ENCODE measurements around the gene ADAMTS18.
"Not testable (repeated sequence)": the region's sequence is repeated elsewhere in the genome, so short reads cannot be mapped to it uniquely, and the experiment has no call there.

The ADAMTS18 gene

GRCh38 chr16:77322757-77323156, 112.1 kb downstream of the ADAMTS18 start:
- no peak for DNase-seq

- DNase-seq, result no peak
Measured at GRCh38 chr16:77317059-77317458, 117.8 kb downstream of the ADAMTS18 start.

DNA sequence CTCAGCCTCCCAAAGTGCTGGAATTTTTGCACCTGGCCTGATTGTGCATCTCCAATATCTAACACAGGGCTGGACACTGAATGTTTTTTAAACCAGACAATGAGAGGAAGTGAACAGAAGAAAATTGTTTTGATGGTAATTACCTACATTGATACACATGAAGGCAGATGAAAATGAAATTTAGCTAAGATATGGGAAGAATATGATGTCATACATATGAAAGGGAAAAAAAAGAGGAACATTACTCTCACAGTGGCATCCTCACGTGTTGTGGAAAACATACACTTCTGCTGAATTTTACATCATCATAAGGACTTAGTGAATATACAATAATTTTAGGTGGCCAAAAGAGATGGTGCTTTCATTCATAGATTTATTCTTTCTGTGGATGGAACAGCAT, 124.0 kb downstream of the ADAMTS18 start:
- DNase-seq, result no peak

- no peak for DNase-seq
Measured at GRCh38 chr16:77308163-77308561, 126.7 kb downstream of the ADAMTS18 start.

- DNase-seq, result no peak
Measured at GRCh38 chr16:77307426-77308162, 127.2 kb downstream of the ADAMTS18 start.

DNA sequence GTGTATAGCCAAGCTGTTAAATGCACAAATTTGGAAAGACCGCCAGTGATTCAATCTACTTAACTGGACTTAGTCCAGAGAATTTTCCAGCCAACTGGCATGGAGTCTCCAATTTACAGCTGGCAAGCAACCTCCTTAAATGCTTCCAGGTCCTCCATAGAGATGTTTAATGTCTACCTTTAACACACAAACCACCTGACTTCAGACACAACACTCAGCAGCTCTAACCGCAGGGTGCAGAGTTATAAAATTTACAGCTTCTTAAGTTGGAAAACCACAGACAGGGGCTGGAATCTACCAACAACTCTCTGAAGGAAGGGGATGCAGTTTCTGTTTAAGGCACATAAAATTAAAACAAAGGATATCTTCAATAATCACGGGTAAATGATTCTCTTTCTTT, 128.8 kb downstream of the ADAMTS18 start:
- no peak for DNase-seq

DNA sequence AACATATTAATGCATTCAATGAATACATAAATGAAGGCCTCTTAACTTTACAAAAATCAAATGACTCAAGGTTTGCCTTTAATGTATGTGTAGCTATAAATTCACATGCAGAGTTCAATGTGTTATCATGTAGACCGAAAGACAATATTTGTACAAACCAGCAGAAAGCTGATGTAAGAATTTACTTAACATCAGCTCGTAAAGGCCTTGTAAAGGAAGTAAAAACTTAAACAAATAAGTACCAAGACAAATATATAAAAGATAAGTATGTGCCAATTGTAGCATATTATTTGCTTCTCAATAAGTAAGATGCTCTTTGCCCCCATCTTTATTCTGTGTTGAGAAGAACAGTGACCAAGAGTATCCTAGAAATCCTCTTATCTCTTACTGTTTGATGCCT, 130.0 kb downstream of the ADAMTS18 start:
- DNase-seq, result no peak

DNA sequence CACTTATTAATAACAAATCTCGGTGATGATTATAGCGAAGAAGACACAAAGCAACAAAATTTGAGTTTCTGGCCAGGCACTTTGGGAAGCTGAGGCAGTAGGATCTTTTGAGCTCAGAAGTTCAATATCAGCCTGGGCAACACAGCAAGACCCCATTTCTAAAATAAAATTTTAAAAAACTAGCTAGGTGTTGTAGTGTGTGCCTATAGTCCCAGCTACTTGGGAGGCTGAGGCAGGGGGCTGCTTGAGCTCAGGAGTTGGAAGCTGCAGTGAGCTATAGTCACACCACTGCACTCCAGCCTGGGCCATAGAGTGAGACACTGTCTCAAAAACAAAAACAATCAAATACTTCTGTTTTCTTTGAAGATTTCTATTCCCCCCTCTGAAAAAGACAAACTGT, 130.7 kb downstream of the ADAMTS18 start:
- no peak for DNase-seq

DNA sequence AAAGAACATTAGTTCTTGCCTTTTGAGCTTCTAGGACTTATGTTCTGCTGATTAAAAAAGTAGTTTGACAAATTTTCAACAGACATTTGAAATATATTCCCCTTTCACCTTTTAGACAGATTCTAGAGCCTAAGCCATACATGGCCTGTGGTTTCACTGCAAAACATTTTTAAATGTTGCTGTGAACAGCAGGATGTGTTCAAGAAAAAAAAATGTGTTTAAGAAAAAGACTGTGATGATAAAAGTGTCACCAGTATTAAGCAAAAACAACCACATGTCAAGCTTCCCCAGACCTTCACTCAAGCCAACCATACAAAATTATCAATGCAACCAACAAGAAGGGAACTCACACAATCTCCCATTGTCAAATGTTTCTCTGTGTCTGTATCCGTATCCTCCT, 132.2 kb downstream of the ADAMTS18 start:
- DNase-seq, result no peak

DNA sequence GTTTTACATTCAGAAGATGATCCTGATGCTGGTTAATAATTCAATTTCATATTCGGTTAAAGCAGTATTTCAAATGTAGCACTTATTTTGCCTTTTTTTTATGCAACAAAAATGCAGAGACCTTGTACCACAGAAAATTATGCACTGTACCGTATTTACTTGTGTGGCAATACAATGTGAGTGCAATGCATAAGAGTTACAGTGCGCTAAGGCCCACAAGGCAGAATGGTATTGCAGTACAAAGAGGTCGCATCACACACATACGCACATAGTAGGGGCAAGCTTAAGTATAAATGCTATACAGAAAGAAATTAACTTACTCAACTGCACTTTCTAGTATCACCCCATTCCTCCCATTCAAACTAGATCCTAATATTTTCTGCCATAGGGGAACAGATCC, 132.6 kb downstream of the ADAMTS18 start:
- DNase-seq, result no peak

- DNase-seq, result no peak
Measured at GRCh38 chr16:77300256-77300655, 134.6 kb downstream of the ADAMTS18 start.

DNA sequence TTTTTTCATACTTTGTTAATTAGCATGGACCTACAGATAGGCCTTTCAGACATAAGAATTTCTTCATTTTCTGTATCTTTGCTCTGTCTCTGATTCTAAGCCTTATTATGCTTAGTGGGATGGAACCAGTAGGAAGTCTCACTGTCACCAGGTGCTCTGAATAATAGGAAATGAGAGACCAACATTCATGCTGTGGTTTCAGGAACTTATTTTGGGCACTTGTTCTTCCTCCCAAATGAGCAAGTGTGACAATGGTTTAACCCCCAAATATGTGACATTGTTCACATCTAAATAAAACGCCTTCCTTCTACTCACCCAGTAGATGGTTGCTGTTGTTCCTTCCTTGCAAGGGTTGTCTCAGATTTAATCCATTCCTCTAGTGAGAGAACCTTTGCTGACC, 135.4 kb downstream of the ADAMTS18 start:
- DNase-seq, result no peak

DNA sequence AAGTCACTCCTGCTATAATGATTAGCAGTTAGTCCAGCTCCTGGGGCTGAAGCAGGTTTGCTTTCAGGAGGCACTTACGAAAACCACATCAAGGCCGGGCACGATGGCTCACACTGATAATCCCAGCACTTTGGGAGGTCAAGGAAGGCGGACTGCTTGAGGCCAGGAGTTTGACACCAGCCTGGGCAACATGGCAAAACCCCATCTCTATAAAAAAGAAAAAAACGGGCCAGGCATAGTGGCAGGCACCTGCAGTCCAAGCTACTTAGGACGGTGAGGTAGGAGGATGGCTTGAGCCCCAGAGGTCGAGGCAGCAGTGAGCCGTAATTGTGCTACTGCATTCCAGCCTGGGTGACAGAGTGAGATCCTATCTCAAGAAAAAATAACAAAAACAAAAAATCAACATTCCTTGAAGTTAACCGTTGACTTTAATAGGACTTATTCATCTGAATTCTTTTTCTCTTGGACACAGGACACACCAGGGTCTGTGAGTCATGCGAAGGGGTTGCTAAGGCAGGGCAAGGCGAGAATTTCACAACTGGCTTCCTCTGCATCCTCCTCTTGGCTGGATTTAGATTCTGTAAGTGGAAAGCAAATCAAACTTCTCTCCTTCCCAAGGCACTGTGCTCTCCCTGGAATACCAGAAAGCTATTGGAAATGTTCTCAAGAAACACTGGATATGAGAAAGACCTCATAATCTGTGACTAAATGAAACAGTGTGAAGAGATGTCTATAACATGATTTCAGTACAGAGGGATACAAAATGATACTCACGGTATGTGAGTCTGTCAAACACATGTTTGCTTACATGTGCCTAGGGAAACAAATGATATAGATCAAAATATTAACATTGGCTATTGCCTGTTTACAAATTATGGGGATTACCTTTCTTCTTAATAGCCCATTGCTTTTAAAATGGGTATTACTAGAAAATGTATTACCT, 136.1 kb downstream of the ADAMTS18 start:
- DNase-seq, result no peak

DNA sequence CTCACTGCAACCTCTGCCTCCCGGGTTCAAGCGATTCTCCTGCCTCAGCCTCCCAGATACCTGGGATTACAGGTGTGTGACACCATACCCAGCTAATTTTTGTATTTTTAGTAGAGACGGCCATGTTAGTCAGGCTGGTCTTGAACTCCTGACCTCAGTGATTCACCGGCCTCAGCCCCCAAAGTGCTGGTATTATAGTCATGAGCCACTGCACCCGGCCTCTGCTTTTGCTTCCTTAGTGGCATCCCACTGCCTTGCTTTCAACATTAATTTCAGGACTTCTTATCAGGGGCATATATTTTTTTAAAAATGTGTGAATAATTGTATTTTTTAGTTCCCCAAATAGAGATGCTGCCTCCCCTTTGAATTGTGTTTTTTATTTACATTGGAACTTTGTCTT, 136.8 kb downstream of the ADAMTS18 start:
- DNase-seq, result no peak

- DNase-seq, result no peak
Measured at GRCh38 chr16:77295896-77296295, 138.9 kb downstream of the ADAMTS18 start.

- no peak for DNase-seq
Measured at GRCh38 chr16:77290451-77291115, 144.3 kb downstream of the ADAMTS18 start.

DNA sequence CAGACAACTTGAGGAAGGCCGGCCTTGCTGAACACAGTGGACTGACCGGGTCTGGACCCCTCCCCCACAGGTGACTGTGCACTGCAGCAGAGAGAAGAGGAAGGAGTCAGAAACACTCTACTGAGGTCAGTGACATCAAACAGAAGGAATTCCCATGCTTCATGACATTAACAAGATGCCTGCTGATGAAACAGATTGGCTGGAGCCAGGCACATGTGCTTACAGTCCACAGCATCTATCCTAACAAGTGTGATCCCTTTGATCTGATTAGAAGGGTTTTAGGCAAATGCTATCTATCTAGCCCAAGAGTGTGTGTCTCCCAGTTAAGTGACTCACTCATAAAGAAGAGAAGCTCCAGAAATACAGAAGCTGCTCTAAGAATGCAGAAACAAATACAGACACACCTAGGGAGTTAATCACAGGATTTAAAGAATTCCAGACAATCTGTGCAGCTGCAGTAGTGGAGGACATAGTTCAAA, 145.5 kb downstream of the ADAMTS18 start:
- DNase-seq, result no peak

GRCh38 chr16:77288222-77288621, 146.6 kb downstream of the ADAMTS18 start:
- no peak for DNase-seq

DNA sequence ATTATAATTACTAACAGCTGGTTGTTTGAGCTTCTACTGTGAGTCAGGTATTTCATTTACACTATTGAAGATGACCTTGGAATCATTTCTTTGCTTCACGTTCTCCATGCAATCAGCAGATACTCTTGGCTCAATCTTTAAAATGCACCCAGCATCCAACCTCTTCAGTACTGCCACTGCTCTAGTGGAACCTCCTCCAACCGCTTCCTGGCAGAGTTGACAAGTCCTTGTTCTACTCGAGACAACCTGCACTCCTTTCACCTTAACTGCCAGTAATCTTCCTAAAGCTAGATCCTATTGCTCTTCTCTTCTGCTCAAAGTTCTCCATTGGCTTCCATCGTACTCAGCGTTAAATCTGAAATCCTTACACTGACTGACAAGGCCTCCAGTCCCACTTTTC, 149.2 kb downstream of the ADAMTS18 start:
- DNase-seq, result no peak

GRCh38 chr16:77282345-77282744, 152.5 kb downstream of the ADAMTS18 start:
- DNase-seq, result no peak

DNA sequence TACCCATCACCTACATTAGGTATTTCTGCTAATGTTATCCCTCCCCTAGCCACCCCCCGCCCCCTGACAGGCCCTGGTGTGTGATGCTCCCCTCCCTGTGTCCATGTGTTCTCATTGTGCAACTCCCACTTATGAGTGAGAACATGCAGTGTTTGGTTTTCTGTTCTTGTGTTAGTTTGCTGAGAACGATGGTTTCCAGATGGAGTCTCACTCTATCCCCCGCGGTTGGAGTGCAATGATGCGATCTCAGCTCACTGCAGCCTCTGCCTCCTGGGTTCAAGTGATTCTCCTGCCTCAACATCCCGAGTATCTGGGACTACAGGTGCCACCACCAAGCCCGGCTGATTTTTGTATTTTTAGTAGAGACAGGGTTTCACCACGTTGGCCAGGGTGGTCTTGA, 155.5 kb downstream of the ADAMTS18 start:
- not testable (repeated sequence) for DNase-seq

GRCh38 chr16:77277571-77277970, 157.3 kb downstream of the ADAMTS18 start:
- no peak for DNase-seq

GRCh38 chr16:77277141-77277540, 157.7 kb downstream of the ADAMTS18 start:
- no peak for DNase-seq
